GM18861 (cell line): ENCODE measurements around the gene FBXL17.

ENCODE experiments used
- ATAC-seq: cut with Tn5 transposase; IDR thresholded peaks from one replicate; pipeline ENCODE4 v1.9.1; 2021; ENCODE audit not compliant: unreplicated experiment

Gene FBXL17

DNA sequence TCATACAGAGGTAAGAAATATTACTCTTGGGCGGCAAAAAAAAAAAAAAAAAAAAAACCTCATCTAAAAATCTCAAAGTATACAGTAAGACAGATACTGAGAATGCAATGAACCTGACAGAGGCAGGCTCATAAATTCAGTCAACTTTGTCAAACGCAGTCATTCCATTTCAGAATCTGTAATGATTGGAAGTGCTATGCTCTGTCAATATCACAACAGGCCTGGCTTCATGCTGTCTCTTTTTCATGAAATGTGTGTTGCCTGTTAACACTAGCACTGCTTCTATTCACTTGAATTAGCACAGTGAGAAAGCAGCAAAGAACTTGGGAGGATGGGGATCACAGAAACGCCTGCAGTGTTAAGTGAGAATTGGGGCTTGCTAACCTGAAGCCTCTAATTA is 510.9 kb downstream of the FBXL17 start:
- ATAC-seq, result no peak

DNA sequence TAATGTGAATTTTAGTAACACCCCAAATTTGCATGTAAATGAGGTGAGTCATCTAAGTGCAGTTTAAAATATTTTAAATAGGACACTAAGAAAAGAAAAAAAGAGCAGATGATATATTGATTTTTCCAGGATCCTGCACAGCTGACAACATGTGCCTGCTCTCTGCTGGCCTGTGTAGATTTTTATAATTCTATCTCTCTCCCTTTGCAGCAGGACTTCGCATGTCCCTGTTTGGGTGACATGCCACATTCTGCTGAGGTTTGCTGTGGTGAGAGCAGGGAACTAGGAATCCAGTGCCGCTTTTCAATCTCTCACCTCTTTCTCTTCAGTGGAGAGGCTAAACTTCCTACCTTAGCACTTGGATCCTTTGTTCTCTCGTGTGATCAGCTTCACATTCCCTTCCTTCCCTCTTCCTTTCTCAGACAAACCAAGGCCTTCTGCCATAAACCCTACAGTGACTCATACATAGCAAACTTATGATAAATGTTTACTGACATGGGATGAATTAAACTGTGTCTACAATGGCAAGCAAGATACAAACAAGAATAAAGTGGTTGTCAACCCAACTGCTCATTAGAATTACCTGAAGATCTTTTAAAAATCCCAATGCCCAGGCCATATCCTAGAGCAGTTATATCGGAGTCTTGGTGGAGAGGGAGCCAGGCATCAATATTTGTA is 512.3 kb downstream of the FBXL17 start:
- no peak for ATAC-seq

DNA sequence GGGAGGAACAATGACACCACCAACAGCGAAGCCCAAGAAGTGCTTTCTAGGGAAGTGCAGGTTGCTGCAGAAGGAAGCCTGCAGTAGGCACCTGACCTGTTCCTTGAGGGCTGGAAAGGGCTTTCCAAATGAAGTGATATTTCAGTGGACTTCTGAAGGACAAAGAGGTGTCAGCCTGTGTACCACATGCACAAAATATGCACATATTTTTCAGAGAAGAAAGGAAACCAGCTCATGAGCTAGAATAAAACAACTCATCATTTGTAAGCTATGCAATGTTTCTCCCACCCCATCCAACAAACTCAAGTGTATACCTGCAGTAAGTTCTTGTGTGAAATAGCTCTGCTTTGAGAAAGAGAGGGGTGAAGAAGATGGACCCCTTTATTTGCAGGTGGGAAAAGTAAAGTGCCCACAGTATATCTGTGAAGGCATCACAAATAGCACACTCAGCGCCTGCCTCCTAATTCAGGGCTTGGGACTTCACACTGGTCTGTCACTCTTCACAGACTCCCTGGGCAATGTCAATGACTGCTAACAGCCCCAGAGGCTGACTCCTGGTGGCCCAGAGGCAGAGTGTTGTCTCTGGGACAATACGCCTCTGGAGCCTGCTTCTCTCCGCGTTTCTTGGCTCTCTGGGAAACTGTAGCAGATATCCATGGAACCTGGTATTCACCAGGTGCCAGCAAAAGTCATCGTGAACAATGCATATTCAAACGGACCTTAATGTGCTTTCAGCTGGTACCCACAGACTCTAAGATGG is 513.1 kb downstream of the FBXL17 start:
- no peak for ATAC-seq

DNA sequence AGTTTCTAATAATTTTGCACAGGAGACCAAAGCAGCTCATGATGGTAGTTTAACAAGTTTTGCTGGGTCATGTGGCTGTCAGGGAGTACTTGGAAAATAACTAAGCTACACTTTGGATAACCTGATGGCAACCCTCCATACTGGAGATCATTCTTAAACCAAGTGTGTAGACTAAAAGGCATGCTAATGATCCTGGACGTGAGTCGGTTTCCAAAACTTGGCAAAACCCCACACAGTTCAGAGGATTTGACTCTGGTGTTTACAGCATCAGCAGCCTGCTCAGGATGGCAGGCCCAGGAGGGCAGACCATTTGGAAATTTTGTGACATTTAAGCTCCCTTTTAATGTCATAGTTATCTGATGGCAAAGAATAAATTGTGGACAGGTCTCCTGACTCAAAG is 514.6 kb downstream of the FBXL17 start:
- ATAC-seq, result no peak

DNA sequence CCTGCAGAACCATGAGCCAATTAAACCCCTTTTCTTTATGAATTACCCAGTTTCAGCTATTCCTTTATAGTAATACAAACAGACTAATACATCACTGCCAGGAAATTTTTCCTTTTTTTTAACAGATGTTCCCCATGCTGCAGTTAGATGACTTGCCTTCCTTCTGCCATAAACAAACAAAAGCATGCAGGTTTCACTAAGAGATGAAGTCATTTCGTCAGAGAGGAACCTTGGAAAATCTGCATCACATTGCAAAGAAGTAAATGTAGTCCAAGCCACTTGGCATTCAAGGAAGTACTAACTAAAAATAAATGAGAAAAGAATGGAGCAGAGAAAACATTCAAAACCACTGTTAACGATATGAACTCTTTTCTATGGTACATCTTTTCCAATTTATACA is 517.1 kb downstream of the FBXL17 start:
- no peak for ATAC-seq

DNA sequence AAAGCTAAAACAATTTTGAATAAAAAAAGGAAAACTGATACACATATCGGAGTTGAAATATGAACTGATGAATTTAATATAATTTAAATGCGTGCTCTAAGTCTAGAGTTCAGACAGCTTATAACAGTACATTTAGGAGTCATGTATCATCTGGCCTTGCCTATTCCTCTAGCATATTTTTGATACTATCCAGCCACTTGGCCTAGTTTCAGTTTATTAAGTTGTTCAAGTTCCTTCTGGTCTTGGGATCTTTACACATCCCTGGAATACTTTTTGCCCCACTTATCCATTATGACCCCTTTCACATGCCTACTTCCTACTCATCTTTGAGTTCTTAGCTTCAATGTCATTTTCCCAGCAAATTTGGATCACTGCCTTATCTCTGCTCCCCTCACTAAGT is 518.8 kb downstream of the FBXL17 start:
- no peak for ATAC-seq

DNA sequence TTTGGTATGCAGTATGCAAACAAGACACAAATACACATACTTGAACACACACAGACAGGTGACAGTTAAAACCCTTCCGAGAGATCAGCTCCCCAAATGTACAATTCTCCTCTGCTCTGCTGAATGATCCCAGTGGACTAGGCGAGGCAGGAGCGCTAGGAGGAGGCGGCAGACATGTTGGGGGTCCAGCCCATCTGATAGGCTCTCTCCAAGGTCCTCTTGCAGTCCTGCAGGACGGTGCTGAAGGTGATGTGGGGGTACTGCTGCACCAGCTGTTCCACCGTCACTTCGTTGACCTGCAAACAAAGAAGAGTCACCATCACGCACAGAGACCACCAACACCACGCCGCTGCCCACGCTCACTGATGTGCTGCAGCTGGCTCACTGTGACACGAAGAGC is 520.3 kb downstream of the FBXL17 start:
- no peak for ATAC-seq

DNA sequence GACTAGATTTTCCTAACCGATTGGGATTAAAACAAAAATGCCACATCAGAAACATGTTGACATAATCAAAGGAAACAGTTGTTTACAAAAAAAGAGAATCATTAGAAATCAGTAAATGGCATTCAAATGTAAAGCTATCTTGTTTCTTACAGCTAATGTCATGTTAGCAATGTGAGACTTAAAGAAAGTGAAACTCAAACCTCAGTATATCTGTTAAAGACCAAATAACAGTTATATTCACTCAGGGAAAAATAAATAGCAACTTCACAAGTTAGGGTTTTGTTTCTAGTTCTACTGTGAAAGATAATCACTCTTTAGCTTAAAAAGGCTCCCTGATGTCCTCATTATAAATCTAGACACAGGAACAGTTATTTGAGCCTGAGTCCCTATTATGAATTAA is 521.9 kb downstream of the FBXL17 start:
- no peak for ATAC-seq

DNA sequence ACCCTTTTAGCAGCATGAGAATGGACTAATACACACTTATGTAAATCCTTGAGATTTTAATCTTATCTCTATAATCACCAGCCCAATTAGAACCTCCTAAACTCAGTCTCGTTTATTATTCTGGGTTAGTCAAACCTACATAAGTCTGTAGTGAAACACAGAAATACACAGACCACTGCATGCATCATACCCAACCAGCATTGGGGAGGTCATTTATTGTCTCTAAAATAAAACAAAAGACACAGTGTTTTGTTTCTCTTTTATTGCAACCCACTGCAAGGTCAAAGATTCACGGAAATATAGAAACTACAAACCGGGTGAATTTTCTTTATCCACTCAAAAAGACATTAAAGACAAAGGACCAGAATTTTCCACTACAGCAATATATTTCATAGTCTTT is 523.1 kb downstream of the FBXL17 start:
- no peak for ATAC-seq

DNA sequence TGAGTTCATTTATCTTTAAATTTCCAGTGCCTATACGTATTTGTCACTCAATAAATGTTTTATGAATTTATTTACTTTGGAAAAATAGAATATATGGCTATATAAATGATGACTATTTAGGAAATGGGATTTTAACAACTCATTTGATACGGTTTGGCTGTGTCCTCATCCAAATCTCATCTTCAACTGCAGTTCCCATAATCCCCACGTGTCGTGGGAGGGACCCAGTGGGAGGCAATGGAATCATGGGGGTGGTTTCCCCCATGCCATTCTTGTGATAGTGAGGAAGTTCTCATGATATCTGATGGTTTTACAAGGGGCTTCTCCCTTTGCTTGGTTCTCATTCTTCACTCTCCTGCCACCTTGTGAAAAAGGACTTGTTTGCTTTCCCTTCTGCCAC is 523.6 kb downstream of the FBXL17 start:
- no peak for ATAC-seq

DNA sequence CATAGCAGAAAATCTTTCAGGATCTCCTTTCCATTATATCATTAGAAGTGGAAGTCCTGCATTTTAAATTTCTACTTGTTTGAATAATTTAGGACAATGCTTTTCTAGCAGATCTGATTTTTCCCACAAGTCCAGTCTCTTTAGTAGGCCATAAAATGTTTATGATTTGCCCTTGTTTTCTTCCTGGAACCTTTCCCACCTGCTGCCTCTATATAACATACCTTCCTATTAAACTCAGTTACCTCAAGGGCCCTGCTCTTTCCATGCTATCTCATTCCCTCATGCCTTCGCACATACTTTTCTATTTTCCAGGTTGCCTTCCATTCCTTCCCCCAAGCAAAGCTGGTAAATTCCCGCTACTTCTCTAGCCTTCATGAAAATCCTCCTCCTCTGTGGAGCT is 524.1 kb downstream of the FBXL17 start:
- ATAC-seq, result no peak

DNA sequence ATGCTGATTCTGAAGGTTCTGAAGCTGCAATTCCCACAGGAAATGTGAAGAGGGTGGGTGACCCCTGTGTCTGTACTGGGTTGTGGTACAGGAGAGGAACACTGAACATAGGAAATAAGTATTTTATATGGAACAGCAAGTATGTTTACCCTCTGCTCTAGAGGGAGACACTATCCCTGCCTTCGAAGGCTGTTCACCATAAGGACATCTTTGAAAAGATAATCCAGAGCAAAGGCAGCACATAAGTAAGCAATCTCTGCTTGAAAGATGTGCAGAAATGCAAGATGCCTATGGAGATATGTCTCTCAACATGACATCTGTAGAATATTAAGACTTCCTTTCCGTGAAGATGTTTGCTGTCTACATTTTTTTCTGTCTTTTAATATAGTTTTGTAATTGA is 526.7 kb downstream of the FBXL17 start:
- ATAC-seq, result no peak

DNA sequence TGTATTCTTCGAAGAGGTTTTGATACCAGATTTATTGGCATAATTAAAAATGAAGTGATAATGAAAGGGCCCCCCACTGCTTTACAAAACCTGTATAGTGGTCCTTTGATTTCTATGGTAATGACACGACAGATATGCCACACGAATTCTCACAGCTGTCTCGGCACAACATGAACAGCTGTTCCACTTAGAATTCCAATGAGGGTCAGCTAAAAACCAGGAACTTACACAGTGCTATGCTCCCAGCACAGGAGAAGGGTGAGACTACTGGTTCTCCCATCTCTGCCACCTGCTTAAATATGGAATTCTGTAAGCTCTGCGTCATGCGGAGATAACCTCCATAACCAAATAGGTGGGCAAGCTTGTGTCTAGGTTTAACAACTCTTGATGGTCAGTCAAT is 528.2 kb downstream of the FBXL17 start:
- ATAC-seq, result no peak

DNA sequence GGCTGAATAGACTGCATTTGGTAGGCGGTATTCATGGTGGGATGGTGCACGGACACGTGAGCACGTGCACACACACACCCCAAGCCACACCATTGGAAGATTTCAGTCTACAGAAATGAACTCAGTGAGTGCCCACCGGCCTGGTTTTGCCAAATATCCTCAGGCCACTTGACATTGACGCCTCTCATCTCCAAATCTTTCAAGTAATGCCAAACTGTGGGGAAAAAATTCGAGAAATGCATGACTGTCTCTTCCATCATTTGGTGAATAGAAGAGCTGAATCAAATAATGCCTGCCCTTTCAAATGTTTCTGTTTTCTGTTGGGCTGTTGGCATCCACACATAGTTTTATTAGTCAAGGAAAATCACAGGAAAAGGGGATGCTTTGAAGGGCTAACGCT is 528.9 kb downstream of the FBXL17 start:
- no peak for ATAC-seq

DNA sequence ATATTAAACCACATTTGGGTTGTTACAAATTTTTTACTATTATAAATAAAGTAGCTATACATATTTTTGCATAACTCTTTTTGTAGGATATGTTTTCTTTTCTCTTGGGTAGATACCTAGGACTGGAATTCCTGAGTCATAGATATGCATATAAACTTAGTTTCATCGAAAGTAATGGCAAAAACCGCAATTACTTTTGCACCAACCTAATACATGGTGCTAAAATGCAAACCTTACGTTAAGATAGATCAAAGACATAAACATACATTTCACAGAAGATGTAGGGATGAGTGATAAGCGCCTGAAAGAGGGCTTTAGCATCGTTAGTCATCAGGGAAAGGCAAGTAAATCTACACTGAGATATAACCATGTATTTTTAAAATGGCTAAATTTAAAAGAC is 532.8 kb downstream of the FBXL17 start:
- no peak for ATAC-seq

DNA sequence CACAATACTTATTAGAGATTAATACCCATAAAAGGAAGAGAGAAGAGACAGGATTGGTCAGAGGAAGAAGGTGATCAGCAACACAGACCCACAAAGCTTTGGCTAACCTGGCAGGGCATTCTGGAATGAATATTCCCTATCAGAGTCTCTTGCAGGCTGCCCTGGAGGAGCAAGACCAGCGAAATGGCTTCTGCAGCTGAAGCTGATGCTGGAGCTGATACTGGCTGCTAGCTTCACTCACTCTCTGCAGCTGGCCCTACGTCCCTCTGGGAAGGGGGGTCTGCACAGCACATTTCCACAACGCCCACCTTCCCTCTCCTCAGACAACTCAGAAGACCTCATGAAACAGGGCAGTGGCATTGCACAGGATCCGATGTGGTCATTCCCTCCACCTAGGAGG is 541.3 kb downstream of the FBXL17 start:
- no peak for ATAC-seq

DNA sequence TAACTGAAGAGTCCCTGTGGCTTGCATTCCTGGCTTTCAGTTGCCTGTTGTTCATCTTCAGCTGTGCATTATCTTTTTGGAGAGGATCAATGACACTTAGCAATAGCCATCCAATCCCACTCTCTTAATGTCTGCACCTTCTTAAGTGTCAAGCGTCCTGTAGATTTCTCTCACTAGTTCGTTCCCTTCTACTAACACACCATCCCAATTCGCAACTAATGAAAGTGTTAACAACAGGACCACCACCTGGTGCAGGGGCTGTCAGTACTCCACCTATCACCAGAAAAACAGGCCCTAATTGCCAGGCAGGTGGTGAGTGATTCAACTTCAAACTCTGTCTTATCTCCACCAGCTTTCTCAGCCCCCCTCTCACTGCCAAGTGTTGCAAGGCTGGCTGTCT is 541.7 kb downstream of the FBXL17 start:
- no peak for ATAC-seq

DNA sequence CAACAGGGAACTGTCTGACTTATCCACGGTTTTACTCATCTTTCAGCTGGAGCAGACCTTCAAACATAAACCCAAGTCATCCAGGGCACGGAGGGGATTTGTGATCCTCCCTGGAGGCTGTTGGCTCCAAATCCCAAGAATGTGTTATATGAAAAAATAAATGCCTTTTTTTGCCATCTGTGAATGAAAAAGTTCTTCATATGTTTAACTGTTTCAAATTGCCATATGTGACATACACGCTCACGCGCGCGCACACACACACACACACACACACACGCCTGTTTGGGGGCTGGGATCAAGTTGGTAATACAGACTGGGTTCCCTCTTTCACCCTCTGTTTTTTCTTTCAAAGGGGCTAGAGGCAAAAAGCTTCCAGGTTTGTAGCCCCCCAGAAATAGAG is 546.8 kb downstream of the FBXL17 start:
- no peak for ATAC-seq

DNA sequence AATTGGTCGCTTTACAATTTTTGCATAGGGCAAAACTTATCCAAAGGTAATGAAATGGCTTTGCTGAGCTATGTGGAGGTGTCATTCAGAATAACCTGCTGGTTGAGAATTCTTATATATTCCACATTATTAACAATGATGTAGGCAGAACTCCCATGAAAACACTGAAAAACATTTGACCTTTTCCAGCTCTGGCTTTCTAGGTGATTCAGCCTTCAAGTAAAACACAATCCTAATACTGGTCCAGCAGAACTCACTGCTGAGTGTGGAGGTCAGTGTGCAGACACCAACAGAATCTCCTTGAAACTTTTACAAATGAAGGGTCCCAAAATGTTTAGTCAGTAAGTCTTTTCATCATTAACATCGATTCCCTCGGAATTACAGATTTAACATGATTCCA is 549.2 kb downstream of the FBXL17 start:
- ATAC-seq, result no peak

DNA sequence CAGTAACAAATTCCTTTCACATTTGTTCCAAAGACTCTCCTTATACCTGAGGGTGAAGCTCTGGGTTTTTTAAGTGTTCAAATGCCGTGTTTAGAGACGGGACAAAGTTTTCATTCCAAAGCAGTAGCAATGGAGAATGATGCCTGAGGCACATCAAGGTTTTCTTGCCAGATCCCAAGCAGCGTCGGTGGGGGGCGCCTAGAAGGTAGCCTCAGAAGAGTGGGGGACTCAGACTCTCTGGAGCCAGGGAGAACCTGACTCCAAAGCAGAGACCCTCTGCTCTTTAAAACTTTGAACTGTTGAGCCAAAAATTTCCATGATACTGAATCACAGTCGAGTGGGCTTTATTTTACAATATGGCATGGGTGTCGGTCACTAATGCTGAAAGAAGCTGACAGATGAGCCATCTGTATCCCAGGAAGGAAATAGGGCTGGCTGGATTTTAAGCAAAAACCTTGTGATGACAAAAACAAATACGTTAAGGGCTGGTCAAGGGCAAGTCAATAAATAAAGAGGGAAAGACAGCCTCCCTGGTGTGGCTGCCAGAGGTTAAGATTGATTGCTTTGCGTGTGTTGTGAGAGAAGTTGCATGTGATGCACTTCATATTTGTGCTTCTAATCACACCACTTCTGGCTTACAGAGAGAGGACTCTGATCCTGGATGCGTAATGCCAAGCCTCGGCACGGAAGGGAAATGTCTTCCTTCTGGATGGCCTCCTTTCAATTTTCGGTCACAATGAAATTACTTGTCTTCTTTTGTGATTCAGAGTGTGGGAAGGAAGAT is 550.1 kb downstream of the FBXL17 start:
- ATAC-seq, result no peak

DNA sequence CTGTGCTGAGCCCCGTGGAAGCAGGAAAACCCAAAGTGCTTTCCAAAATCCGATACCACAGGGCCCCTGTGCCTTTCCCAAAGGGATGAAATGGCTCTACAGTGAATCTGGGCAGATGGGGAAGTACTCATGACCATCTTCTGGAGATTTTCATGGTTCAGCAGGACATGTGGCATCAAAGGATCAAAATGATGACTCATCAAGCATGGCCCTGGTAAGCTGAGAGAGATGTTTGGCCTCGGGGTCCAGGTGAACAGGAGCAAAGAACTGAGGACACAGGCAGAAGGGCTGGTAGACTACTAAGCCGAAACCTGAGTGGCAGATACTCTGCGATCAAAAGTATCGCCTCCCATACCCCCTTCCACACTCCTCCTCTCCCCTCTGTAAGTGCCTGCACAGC is 551.1 kb downstream of the FBXL17 start:
- no peak for ATAC-seq
